T-cell (primary cell): ENCODE data around the gene ACTL6A. TPM values are rescaled to one million over a fixed set of nuclear protein-coding genes. Genes with fewer than 3 reads are reported as not detected.

ENCODE experiments used
- ATAC-seq, 4 experiments: fragments of 200-7000 bp in 3 of 4; fragments of 150-1000 bp in 1 of 4; cut with Tn5 transposase; replicated peaks in 1 of 4; 1 replicate in 3 of 4; 2 replicates in 1 of 4; pipeline ENCODE4 v1.10.0; 2021; ENCODE audit warnings: moderate library complexity in 3 of 4, mild to moderate bottlenecking in 2 of 4, moderate number of reproducible peaks in 1 of 4
- CTCF ChIA-PET, 2 donors: fragments of 300-600 bp; sonication (Branson Sonifier 250); formaldehyde crosslinking; loops; one replicate each; lab custom pipeline; 2022; ENCODE audit warnings: antibody characterized with exemption in 2 of 2; lab: Charles Lee
- POLR2A ChIA-PET, 2 donors: fragments of 300-600 bp; sonication (Branson Sonifier 250); formaldehyde crosslinking; loops; one replicate each; lab custom pipeline; 2022; ENCODE audit warnings: antibody characterized with exemption in 2 of 2; lab: Charles Lee
- DNase-seq, 35 experiments: peaks; one replicate each; pipeline versions ENCODE4 v3.0.0 to v3.0.0-alpha.2; 2013 to 2023
- H3K27ac ChIP-seq: one replicate; pipeline ENCODE4 v1.5.1; 2013; ENCODE audit warnings: low read length
- H3K27me3 ChIP-seq, 2 experiments: replicated peaks in 1 of 2; 1 replicate in 1 of 2; 2 replicates in 1 of 2; pipeline versions ENCODE4 v1.6.1 to v1.7.0; 2013; ENCODE audit warnings: low read length in 1 of 2, mixed read lengths in 1 of 2; ENCODE audit not compliant: control insufficient read depth in 2 of 2, insufficient read depth in 2 of 2; ENCODE audit errors: extremely low read depth in 1 of 2
- H3K36me3 ChIP-seq, 2 donors: 1 replicate in 1 of 2; 2 replicates in 1 of 2; pipeline versions ENCODE4 v1.6.1 to v1.7.0; 2013; ENCODE audit warnings: low read length in 1 of 2; ENCODE audit not compliant: control insufficient read depth in 2 of 2, insufficient read depth in 1 of 2; ENCODE audit errors: extremely low read depth in 1 of 2
- H3K4me1 ChIP-seq, 2 experiments: 1 replicate in 1 of 2; 2 replicates in 1 of 2; pipeline versions ENCODE4 v1.6.1 to v1.7.0; 2013; ENCODE audit warnings: low read length in 2 of 2, mixed read lengths in 1 of 2; ENCODE audit not compliant: insufficient read depth in 2 of 2, control insufficient read depth in 1 of 2; ENCODE audit errors: extremely low read depth in 1 of 2
- H3K4me3 ChIP-seq, 2 donors: 1 replicate in 1 of 2; 2 replicates in 1 of 2; pipeline versions ENCODE4 v1.5.1 to v1.7.0; 2013; ENCODE audit warnings: mild to moderate bottlenecking in 2 of 2, low read length in 1 of 2, moderate library complexity in 1 of 2; ENCODE audit not compliant: control insufficient read depth in 1 of 2; ENCODE audit errors: extremely low read depth in 1 of 2
- H3K9me3 ChIP-seq: 2 replicates; pipeline ENCODE4 v1.7.0; 2013
- H3K27ac Mint-ChIP-seq, 2 donors: one replicate each; pipeline ENCODE4 v1.8.0; 2020 to 2021; ENCODE audit warnings: mild to moderate bottlenecking in 2 of 2, mixed read lengths in 2 of 2
- H3K27me3 Mint-ChIP-seq, 2 donors: one replicate each; pipeline ENCODE4 v1.8.0; 2021 to 2022; ENCODE audit warnings: mixed read lengths in 2 of 2
- H3K36me3 Mint-ChIP-seq: one replicate; pipeline ENCODE4 v1.8.0; 2021; ENCODE audit warnings: mixed read lengths
- H3K4me1 Mint-ChIP-seq, 3 donors: one replicate each; pipeline ENCODE4 v1.8.0; 2020 to 2022; ENCODE audit warnings: mixed read lengths in 3 of 3, mild to moderate bottlenecking in 1 of 3
- H3K4me3 Mint-ChIP-seq, 3 donors: one replicate each; pipeline ENCODE4 v1.8.0; 2020 to 2022; ENCODE audit warnings: mild to moderate bottlenecking in 3 of 3, mixed read lengths in 3 of 3, moderate library complexity in 3 of 3
- H3K9me3 Mint-ChIP-seq, 3 donors: one replicate each; pipeline ENCODE4 v1.8.0; 2020 to 2022; ENCODE audit warnings: mixed read lengths in 3 of 3
- WGBS: methylation state at CpG from one replicate; pipeline ENCODE4 v1.1.5; 2013; ENCODE audit warnings: missing lambda C conversion rate; ENCODE audit not compliant: insufficient coverage; 5-methylcytosine and 5-hydroxymethylcytosine counted together
- total RNA-seq, 35 experiments: library from RNA in 6 of 35; stranded (reverse) in 6 of 35; fragments of 120-200 nt in 1 of 35; gene quantifications; one replicate each; pipeline versions ENCODE4 v1.2.1 to v1.2.4 and lab custom pipeline; 2013 to 2026

The ACTL6A gene
- total RNA-seq, 5 donors from 2014 or later (not counting 1 experiment from before 2014, with no cell fraction given): 27.4 to 62.7 (median 59.2) TPM

- H3K36me3 Mint-ChIP-seq: peaks cover 21% of the 10 kb centered on the region
- Histone ChIP-seq H3K9me3 (no peaks in the 10 kb centered on the region), H3K27me3 (no peaks in the 10 kb centered on the region), H3K27ac (peak overlapping the region; percentile 52), H3K4me1 (peaks cover 6 to 19% of the 10 kb centered on the region in 2 experiments), H3K4me3 (no peak overlapping the region), H3K36me3 (no peaks in the 10 kb centered on the region)
- peaks cover 42 to 54% (median 52%) of the 10 kb centered on the region in 3 donors for H3K4me1 Mint-ChIP-seq
- ChIA-PET CTCF (no interaction called here), POLR2A (no interaction called here)
- DNase-seq (peak in 1 of 35 experiments; percentile 27), ATAC-seq (no peak)
- H3K4me3 Mint-ChIP-seq: peak overlapping the region in 2 of 3 donors; percentile 2 to 6
- H3K27ac Mint-ChIP-seq: peak overlapping the region; percentile 63 to 72
- WGBS: 25% methylated on average over 1 of the region's 6 CpGs
- no peaks in the 10 kb centered on the region for H3K27me3 Mint-ChIP-seq
- H3K9me3 Mint-ChIP-seq: no peaks in the 10 kb centered on the region
These were observed 46.4 kb downstream of the ACTL6A start for GRCh38 chr3:179608931-179609720.

GRCh38 chr3:179610066-179610465 is 47.3 kb downstream of the ACTL6A start:
- no peaks in the 10 kb centered on the region for H3K9me3 ChIP-seq
- no peaks in the 10 kb centered on the region for H3K9me3 Mint-ChIP-seq
- H3K27me3 Mint-ChIP-seq: no peaks in the 10 kb centered on the region
- no peak for DNase-seq
- peaks cover 6 to 17% of the 10 kb centered on the region in 2 experiments for H3K4me1 ChIP-seq
- H3K36me3 ChIP-seq: no peaks in the 10 kb centered on the region
- no peak overlapping the region for H3K27ac Mint-ChIP-seq
- no peak overlapping the region for H3K4me3 Mint-ChIP-seq
- H3K27me3 ChIP-seq: no peaks in the 10 kb centered on the region
- ATAC-seq: no peak
- POLR2A ChIA-PET: interaction anchor here in 1 of 2 donors (0.6 kb wide), 1 partner anchor 9 kb away, joined by 3 read pairs; no protein-coding TSS in a partner anchor
- peaks cover 33 to 45% (median 42%) of the 10 kb centered on the region in 3 donors for H3K4me1 Mint-ChIP-seq
- H3K27ac ChIP-seq: no peak overlapping the region
- no CpG with 5 or more reads among the region's 4 CpGs for WGBS
- H3K4me3 ChIP-seq: no peak overlapping the region
- peaks cover 21% of the 10 kb centered on the region for H3K36me3 Mint-ChIP-seq
- CTCF ChIA-PET: no interaction called here

DNA sequence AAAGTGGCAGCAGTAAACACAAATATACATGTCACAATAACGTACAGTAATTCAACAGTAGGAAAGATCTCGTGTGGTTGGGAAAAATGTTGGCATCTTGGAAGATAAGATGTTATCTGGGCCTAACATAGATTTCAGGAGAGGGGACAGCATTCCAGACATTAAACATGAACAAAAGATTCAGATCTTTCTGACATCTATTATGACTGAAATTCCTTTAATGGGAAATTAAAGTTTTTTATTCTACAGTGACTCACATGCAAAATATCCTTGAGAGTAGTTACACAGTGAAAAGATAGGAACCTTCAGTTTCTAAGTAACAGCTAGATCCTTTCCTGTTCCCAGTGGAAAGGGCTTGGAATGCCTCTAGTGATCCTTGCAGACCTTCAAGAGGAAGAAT is 51.1 kb downstream of the ACTL6A start:
- Mint-ChIP-seq H3K36me3 (peaks cover 25% of the 10 kb centered on the region), H3K9me3 (no peaks in the 10 kb centered on the region), H3K27me3 (no peaks in the 10 kb centered on the region), H3K27ac (no peak overlapping the region), H3K4me3 (no peak overlapping the region), H3K4me1 (peaks cover 14 to 22% (median 21%) of the 10 kb centered on the region in 3 donors)
- ChIA-PET CTCF (no interaction called here), POLR2A (no interaction called here)
- DNase-seq (no peak), ATAC-seq (no peak)
- Histone ChIP-seq H3K4me1 (peaks cover 3 to 8% of the 10 kb centered on the region in 2 experiments), H3K4me3 (no peak overlapping the region), H3K36me3 (peaks cover 0 to 23% of the 10 kb centered on the region in 2 donors), H3K9me3 (no peaks in the 10 kb centered on the region), H3K27ac (no peak overlapping the region), H3K27me3 (no peaks in the 10 kb centered on the region)
- WGBS: no CpG with 5 or more reads among the region's 2 CpGs

- Histone ChIP-seq H3K27me3 (no peaks in the 10 kb centered on the region), H3K27ac (no peak overlapping the region), H3K9me3 (no peaks in the 10 kb centered on the region), H3K4me1 (no peaks in the 10 kb centered on the region), H3K4me3 (no peak overlapping the region), H3K36me3 (peaks cover 0 to 27% of the 10 kb centered on the region in 2 donors)
- 100% methylated on average over 1 of the region's 4 CpGs for WGBS
- Mint-ChIP-seq H3K36me3 (peaks cover 37% of the 10 kb centered on the region), H3K4me3 (no peak overlapping the region), H3K4me1 (peaks cover 5 to 9% (median 6%) of the 10 kb centered on the region in 3 donors), H3K9me3 (no peaks in the 10 kb centered on the region), H3K27me3 (no peaks in the 10 kb centered on the region), H3K27ac (no peak overlapping the region)
- DNase-seq (no peak), ATAC-seq (no peak)
- ChIA-PET CTCF (interaction anchor here (0.6 to 0.7 kb wide), 3 partner anchors 34 to 70 kb away, joined by 3 to 6 read pairs (median 6); no protein-coding TSS in a partner anchor), POLR2A (no interaction called here)
These were observed 52.9 kb downstream of the ACTL6A start for GRCh38 chr3:179615458-179616173.

DNA sequence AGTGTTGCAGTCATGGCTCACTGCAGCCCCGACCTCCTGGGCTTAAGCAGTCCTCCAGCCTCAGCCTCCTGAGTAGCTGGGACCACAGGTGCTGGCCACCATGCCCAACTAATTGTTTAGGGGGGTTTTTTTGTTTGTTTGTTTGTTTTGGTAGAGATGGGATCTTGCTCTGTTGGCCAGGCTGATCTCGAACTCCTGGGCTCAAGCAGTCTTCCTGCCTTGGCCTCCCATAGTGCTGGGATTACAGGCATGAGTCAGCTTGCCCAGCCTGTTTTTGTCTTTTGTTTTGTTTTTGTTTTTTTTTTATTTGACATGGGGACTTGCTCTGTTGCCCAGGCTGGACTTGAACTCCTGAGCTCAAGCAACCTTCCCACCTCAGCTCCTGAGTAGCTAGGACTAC is 59.3 kb downstream of the ACTL6A start:
- 82% methylated on average over 2 of the region's 2 CpGs for WGBS
- Histone ChIP-seq H3K4me3 (no peak overlapping the region), H3K36me3 (peaks cover 9 to 51% of the 10 kb centered on the region in 2 donors), H3K4me1 (no peaks in the 10 kb centered on the region), H3K27ac (no peak overlapping the region), H3K27me3 (no peaks in the 10 kb centered on the region), H3K9me3 (no peaks in the 10 kb centered on the region)
- Mint-ChIP-seq H3K27me3 (no peaks in the 10 kb centered on the region), H3K4me3 (no peak overlapping the region), H3K36me3 (peaks cover 59% of the 10 kb centered on the region), H3K9me3 (no peaks in the 10 kb centered on the region), H3K4me1 (no peaks in the 10 kb centered on the region), H3K27ac (no peak overlapping the region)
- ATAC-seq (no peak), DNase-seq (no peak)
- ChIA-PET CTCF (interaction anchor here in 1 of 2 donors (0.6 kb wide), 1 partner anchor 252 kb away, joined by 5 read pairs; no protein-coding TSS in a partner anchor), POLR2A (interaction anchor here in 1 of 2 donors (0.7 kb wide), 1 partner anchor 56 kb away, joined by 3 read pairs; no protein-coding TSS in a partner anchor)

- Mint-ChIP-seq H3K4me1 (no peaks in the 10 kb centered on the region), H3K27ac (no peak overlapping the region), H3K36me3 (peaks cover 52% of the 10 kb centered on the region), H3K9me3 (no peaks in the 10 kb centered on the region), H3K27me3 (no peaks in the 10 kb centered on the region), H3K4me3 (no peak overlapping the region)
- no peaks in the 10 kb centered on the region for H3K27me3 ChIP-seq
- H3K4me3 ChIP-seq: no peak overlapping the region
- ChIA-PET CTCF (no interaction called here), POLR2A (interaction anchor here in 1 of 2 donors (0.6 kb wide), 1 partner anchor 12 kb away, joined by 3 read pairs; no protein-coding TSS in a partner anchor)
- peaks cover 9 to 31% of the 10 kb centered on the region in 2 donors for H3K36me3 ChIP-seq
- no peaks in the 10 kb centered on the region for H3K4me1 ChIP-seq
- H3K27ac ChIP-seq: no peak overlapping the region
- no peak for DNase-seq
- ATAC-seq: no peak
- H3K9me3 ChIP-seq: no peaks in the 10 kb centered on the region
- WGBS: 100% methylated on average over 1 of the region's 3 CpGs
These were observed 61.7 kb downstream of the ACTL6A start for GRCh38 chr3:179624451-179624850.
